Measurements from ENCODE around the gene AFDN. TPM values are rescaled to one million over a fixed set of nuclear protein-coding genes. Genes with fewer than 3 reads are reported as not detected.

AFDN gene
- total and polyA plus RNA-seq, 2 of the 8 experiments (the other 6 are each of a cell fraction or from before 2014, with no cell fraction given) = 53.4 to 192 TPM

DNA sequence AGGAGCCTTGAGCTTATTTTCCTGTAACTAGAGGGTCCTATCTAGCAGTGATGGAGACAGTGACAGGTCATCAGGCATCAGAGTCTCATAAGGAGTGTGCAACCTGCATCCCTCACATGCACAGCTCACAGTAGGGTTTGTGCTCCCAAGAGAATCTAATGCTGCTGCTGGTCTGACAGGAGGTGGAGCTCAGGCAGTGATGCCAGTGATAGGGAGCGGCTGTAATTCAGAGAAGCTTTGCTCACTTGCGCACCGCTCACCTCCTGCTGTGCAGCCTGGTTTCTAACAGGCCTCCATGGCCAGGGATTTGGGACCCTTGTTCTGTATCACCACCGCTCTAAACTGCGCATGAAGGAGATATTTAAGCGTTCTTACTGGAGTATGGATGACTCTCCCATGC, 176.1 kb downstream of the AFDN start:
- no peak for FAIRE-seq
- CTCF ChIA-PET (ENCODE audit: partially characterized antibody) = interaction anchor here (1.1 to 1.4 kb wide), 2 partner anchors 35 to 69 kb away, joined by 4 read pairs; no protein-coding TSS in a partner anchor

More for the DNA sequence above, 176.1 kb downstream of the AFDN start:
- Histone ChIP-seq H3K27ac (ENCODE audit: low read depth, low read length) (no peak overlapping the region), H2BK120ac (replicated peaks; ENCODE audit: low read depth, low read length) (no peak overlapping the region), H4K5ac (ENCODE audit: insufficient read length, low read depth, low read length) (no peak overlapping the region), H3K79me2 (ENCODE audit: control insufficient read depth in 1 of 2, insufficient read depth in 2 of 2, low read length in 2 of 2) (no peaks in the 10 kb centered on the region), H3K9me3 (ENCODE audit: insufficient read depth in 2 of 2, low read depth in 1 of 2, low read length in 1 of 2) (no peaks in the 10 kb centered on the region; a peak in 1 of 4 replicates), H2AFZ (ENCODE audit: low read length) (no peak overlapping the region), H3K4me3 (ENCODE audit: extremely low read depth in 1 of 4, insufficient read depth in 2 of 4, low read depth in 3 of 4, low read length in 4 of 4) (no peak overlapping the region), H2BK20ac (ENCODE audit: low read length) (no peak overlapping the region), H3K4me2 (ENCODE audit: insufficient read depth in 1 of 2, low read depth in 2 of 2, low read length in 2 of 2) (no peak overlapping the region), H3K18ac (ENCODE audit: extremely low read depth, low read length) (no peak overlapping the region), H3K36me3 (ENCODE audit: control insufficient read depth in 2 of 4, insufficient read depth in 4 of 4, low read length in 3 of 4) (no peaks in the 10 kb centered on the region), H3K14ac (ENCODE audit: insufficient read length) (no peak overlapping the region), H2BK12ac (ENCODE audit: low read depth, low read length) (no peak overlapping the region), H3K4me1 (replicated peaks in 1 of 4; ENCODE audit: control insufficient read depth in 3 of 4, insufficient read depth in 4 of 4, low read length in 3 of 4) (peaks cover 0 to 2% (median 0%) of the 10 kb centered on the region in 4 experiments; a peak in 1 of 7 replicates), H3K79me1 (ENCODE audit: low read depth, low read length) (no peaks in the 10 kb centered on the region), H3K56ac (replicated peaks; ENCODE audit: insufficient read length, low read depth, low read length) (no peak overlapping the region), H3K4ac (replicated peaks; ENCODE audit: insufficient read length, low read depth, low read length) (no peak overlapping the region), H3K9ac (replicated peaks in 1 of 4; ENCODE audit: extremely low read depth in 1 of 4, low read depth in 3 of 4, low read length in 3 of 4) (no peak overlapping the region), H2BK15ac (ENCODE audit: low read length) (no peak overlapping the region), H4K8ac (ENCODE audit: extremely low read depth, insufficient read depth, low read length) (no peak overlapping the region), H3K23ac (ENCODE audit: insufficient read length) (no peak overlapping the region), H3K23me2 (ENCODE audit: low read depth, low read length) (no peaks in the 10 kb centered on the region), H2BK5ac (ENCODE audit: low read depth, low read length) (no peak overlapping the region), H2AK5ac (ENCODE audit: low read depth, low read length) (no peak overlapping the region), H3K27me3 (replicated peaks in 1 of 4; ENCODE audit: control insufficient read depth in 3 of 4, extremely low read depth in 1 of 4, insufficient read depth in 3 of 4, low read length in 3 of 4) (no peaks in the 10 kb centered on the region), H4K91ac (replicated peaks; ENCODE audit: insufficient read length, low read length) (no peak overlapping the region), H4K20me1 (replicated peaks in 1 of 2; ENCODE audit: control insufficient read depth in 1 of 2, insufficient read depth in 2 of 2, low read length in 2 of 2) (no peaks in the 10 kb centered on the region)
- 71% methylated on average over 6 of the region's 6 CpGs; no CpG with 5 or more reads in 1 of the 2 experiments for WGBS, 2 experiments (ENCODE audit: extremely low coverage in 1 of 2, insufficient coverage in 1 of 2, insufficient read length in 1 of 2, insufficient replicate concordance in 2 of 2, low coverage in 1 of 2, low lambda C conversion rate in 2 of 2, missing lambda C conversion rate in 1 of 2)
- TF ChIP-seq KDM5A (IDR thresholded peaks at IDR 0.05; ENCODE audit: low read length) = no peak
- no peak for TF ChIP-seq CBX8 (IDR thresholded peaks at IDR 0.05; ENCODE audit: borderline replicate concordance, low read depth, low read length)
- no peak for TF ChIP-seq POLR2A (IDR thresholded peaks at IDR 0.05; ENCODE audit: control extremely low read depth in 1 of 2, low read depth in 2 of 2, low read length in 2 of 2)
- no peak for TF ChIP-seq TEAD4 (IDR thresholded peaks at IDR 0.05; ENCODE audit: low read depth, low read length)
- no peak for TF ChIP-seq BCL11A (IDR thresholded peaks at IDR 0.05; ENCODE audit: low read depth in 2 of 2, low read length in 2 of 2)
- TF ChIP-seq TCF12 (IDR thresholded peaks at IDR 0.05; ENCODE audit: low read depth, low read length) = no peak
- TF ChIP-seq EGR1 (IDR thresholded peaks at IDR 0.05; ENCODE audit: borderline replicate concordance, low read depth, low read length) = no peak
- no peak for TF ChIP-seq JUND (IDR thresholded peaks at IDR 0.05; ENCODE audit: low read length)
- no peak for TF ChIP-seq CREB1 (IDR thresholded peaks at IDR 0.05)
- DNase-seq (ENCODE audit: low read depth in 1 of 2, low spot score in 2 of 2) = peak in 1 of 2 experiments; percentile 35
- POLR2A ChIA-PET (ENCODE audit: partially characterized antibody) = interaction anchor here (0.7 to 1.8 kb wide), 4 partner anchors 8 to 102 kb away, joined by 3 to 6 read pairs (median 4); no protein-coding TSS in a partner anchor

Measured in H1 (cell line).